Liver (tissue), 9 donors: ENCODE data around the gene SLC8A2. TPM values are rescaled to one million over a fixed set of nuclear protein-coding genes. Genes with fewer than 3 reads are reported as not detected.

Experiments used
- DNase-seq: peaks from one replicate; pipeline ENCODE4 v3.0.0-alpha.2; 2017; ENCODE audit warnings: low spot score
- H3K27ac ChIP-seq, 2 donors: one replicate each; pipeline ENCODE4 v1.7.0; 2013; ENCODE audit warnings: inconsistent platforms in 2 of 2, low read length in 2 of 2, control low read depth in 1 of 2, low read depth in 1 of 2, mild to moderate bottlenecking in 1 of 2
- H3K27me3 ChIP-seq, 4 donors: one replicate each; pipeline versions ENCODE4 v1.6.1 to v1.7.0; 2013; ENCODE audit warnings: low read length in 3 of 4, inconsistent platforms in 1 of 4, mild to moderate bottlenecking in 1 of 4, moderate library complexity in 1 of 4; ENCODE audit not compliant: control insufficient read depth in 4 of 4, insufficient read depth in 4 of 4
- H3K36me3 ChIP-seq, 4 donors: one replicate each; pipeline versions ENCODE4 v1.6.1 to v1.7.0; 2013; ENCODE audit warnings: low read length in 3 of 4, mild to moderate bottlenecking in 3 of 4, low read depth in 1 of 4, moderate library complexity in 1 of 4; ENCODE audit not compliant: control insufficient read depth in 4 of 4, insufficient read depth in 3 of 4
- H3K4me1 ChIP-seq, 4 donors: one replicate each; pipeline versions ENCODE4 v1.6.1 to v1.7.0; 2013; ENCODE audit warnings: low read length in 3 of 4, mild to moderate bottlenecking in 3 of 4, moderate library complexity in 1 of 4; ENCODE audit not compliant: control insufficient read depth in 4 of 4, insufficient read depth in 4 of 4
- H3K4me3 ChIP-seq, 3 donors: one replicate each; pipeline versions ENCODE4 v1.6.1 to v1.7.0; 2013; ENCODE audit warnings: low read length in 3 of 3, control low read depth in 1 of 3, low read depth in 1 of 3, mild to moderate bottlenecking in 1 of 3
- H3K9ac ChIP-seq, 2 donors: one replicate each; pipeline ENCODE4 v1.7.0; 2013; ENCODE audit warnings: low read length in 2 of 2, mild to moderate bottlenecking in 2 of 2, moderate library complexity in 2 of 2, control low read depth in 1 of 2, low read depth in 1 of 2
- H3K9me3 ChIP-seq, 4 donors: one replicate each; pipeline versions ENCODE4 v1.6.1 to v1.7.0; 2013; ENCODE audit warnings: low read length in 3 of 4; ENCODE audit not compliant: control insufficient read depth in 4 of 4
- CTCF ChIP-seq: fragments of 150-350 bp; IDR thresholded peaks from 2 replicates; pipeline ENCODE4 v1.5.1; 2017; ENCODE audit warnings: improper control_type of control experiment, low read depth, low read length; ENCODE audit not compliant: missing input control
- FOXA1 ChIP-seq: IDR thresholded peaks from 2 replicates; pipeline ENCODE4 v1.6.1; 2016; ENCODE audit warnings: antibody characterized with exemption
- FOXA2 ChIP-seq: IDR thresholded peaks from 2 replicates; pipeline ENCODE4 v1.6.1; 2016; ENCODE audit warnings: antibody characterized with exemption
- HNF4A ChIP-seq, 2 donors: conservative IDR thresholded peaks; 2 replicates each; pipeline ENCODE4 v1.6.1; 2016; ENCODE audit warnings: antibody characterized with exemption in 2 of 2, mild to moderate bottlenecking in 2 of 2
- HNF4G ChIP-seq: IDR thresholded peaks from 2 replicates; pipeline ENCODE4 v1.6.1; 2016; ENCODE audit warnings: antibody characterized with exemption
- JUND ChIP-seq, 2 donors: IDR thresholded peaks; 2 replicates each; pipeline ENCODE4 v1.6.1; 2016; ENCODE audit warnings: antibody characterized with exemption in 2 of 2
- MAX ChIP-seq: IDR thresholded peaks from 2 replicates; pipeline ENCODE4 v1.6.1; 2016; ENCODE audit warnings: antibody characterized with exemption
- RAD21 ChIP-seq, 2 donors: IDR thresholded peaks; 2 replicates each; pipeline ENCODE4 v1.6.1; 2016; ENCODE audit warnings: antibody characterized with exemption in 2 of 2, mild to moderate bottlenecking in 2 of 2
- REST ChIP-seq: IDR thresholded peaks from 2 replicates; pipeline ENCODE4 v1.6.1; 2016; ENCODE audit warnings: antibody characterized with exemption, mild to moderate bottlenecking
- RXRA ChIP-seq, 2 donors: IDR thresholded peaks; 2 replicates each; pipeline ENCODE4 v1.6.1; 2017 to 2018; ENCODE audit warnings: antibody characterized with exemption in 2 of 2, mild to moderate bottlenecking in 1 of 2
- SP1 ChIP-seq: IDR thresholded peaks from 2 replicates; pipeline ENCODE4 v1.6.1; 2018; ENCODE audit warnings: antibody characterized with exemption, mild to moderate bottlenecking
- YY1 ChIP-seq: IDR thresholded peaks from 2 replicates; pipeline ENCODE4 v1.6.1; 2016; ENCODE audit warnings: antibody characterized with exemption, mild to moderate bottlenecking
- ZBTB33 ChIP-seq: IDR thresholded peaks from 2 replicates; pipeline ENCODE4 v1.6.1; 2016; ENCODE audit warnings: antibody characterized with exemption
- WGBS: extraction: QIAGEN DNeasy Blood & Tissue Kit; methylation state at CpG from one replicate; pipeline ENCODE4 v1.1.7; 2013; 5-methylcytosine and 5-hydroxymethylcytosine counted together
- polyA plus RNA-seq, 2 donors: library from polyadenylated mRNA; stranded (reverse) in 1 of 2; unstranded in 1 of 2; fragments of 200-250 nt in 1 of 2; fragments of >200 nt in 1 of 2; fragmentation: Nextera tagmentation in 1 of 2; extraction: Ambion mirVana in 1 of 2; gene quantifications; one replicate each; pipeline versions ENCODE4 v1.2.1 to v1.2.3, GENCODE V29; 2013 to 2015
- total RNA-seq, 2 donors: library from RNA; depleted of rRNA; stranded (reverse); fragments of >200 nt; gene quantifications; one replicate each; pipeline ENCODE4 v1.2.3, GENCODE V29; 2014
- donor health status: healthy.
- donor health status: healthy.
- donor health status: healthy.
- donor health status: healthy.
- donor health status: healthy.

Gene SLC8A2
- total and polyA plus RNA-seq, 4 donors = 0.01 to 0.25 TPM; not detected in 2

- Histone ChIP-seq H3K9me3 (no peaks in the 10 kb centered on the region), H3K27ac (no peak overlapping the region), H3K36me3 (no peaks in the 10 kb centered on the region), H3K4me1 (no peaks in the 10 kb centered on the region), H3K4me3 (no peak overlapping the region), H3K27me3 (peaks cover 0 to 5% (median 4%) of the 10 kb centered on the region in 4 donors), H3K9ac (no peak overlapping the region)
- 33% methylated on average over 5 of the region's 5 CpGs for WGBS
- no peak for TF ChIP-seq JUND (IDR thresholded peaks at IDR 0.05)
- TF ChIP-seq MAX = no peak
- TF ChIP-seq RAD21 (IDR thresholded peaks at IDR 0.05) = no peak
- TF ChIP-seq FOXA1 = no peak
- TF ChIP-seq HNF4A (conservative IDR thresholded peaks at IDR 0.05) = no peak
- TF ChIP-seq FOXA2 = no peak
- TF ChIP-seq HNF4G = no peak
- no peak for TF ChIP-seq YY1
- no peak for DNase-seq
These were observed 32.9 kb downstream of the SLC8A2 start for GRCh38 chr19:47438793-47439220.

GRCh38 chr19:47437500-47437899 is 34.2 kb downstream of the SLC8A2 start:
- 36% methylated on average over 12 of the region's 12 CpGs for WGBS
- H3K9ac ChIP-seq = no peak overlapping the region
- no peaks in the 10 kb centered on the region for H3K4me1 ChIP-seq
- no peaks in the 10 kb centered on the region for H3K36me3 ChIP-seq
- H3K27me3 ChIP-seq = peaks cover 0 to 5% (median 0%) of the 10 kb centered on the region in 4 donors
- no peak for DNase-seq
- TF ChIP-seq ZBTB33 (no peak), RXRA (IDR thresholded peaks at IDR 0.05) (no peak), MAX (no peak), SP1 (no peak), REST (peak; percentile 96)
- no peaks in the 10 kb centered on the region for H3K9me3 ChIP-seq
- no peak overlapping the region for H3K27ac ChIP-seq
- no peak overlapping the region for H3K4me3 ChIP-seq

- Histone ChIP-seq H3K27ac (no peak overlapping the region), H3K4me3 (no peak overlapping the region), H3K36me3 (no peaks in the 10 kb centered on the region), H3K27me3 (peaks cover 0 to 5% (median 1%) of the 10 kb centered on the region in 4 donors), H3K4me1 (no peaks in the 10 kb centered on the region), H3K9ac (no peak overlapping the region), H3K9me3 (no peaks in the 10 kb centered on the region)
- DNase-seq = peak; percentile 90
- 30% methylated on average over 17 of the region's 17 CpGs for WGBS
- no peak for TF ChIP-seq HNF4A (conservative IDR thresholded peaks at IDR 0.05)
- TF ChIP-seq CTCF = peak; percentile 89
- peak; percentile 96 to 97 for TF ChIP-seq RAD21 (IDR thresholded peaks at IDR 0.05)
- peak in 1 of 2 donors; percentile 25 for TF ChIP-seq RXRA (IDR thresholded peaks at IDR 0.05)
These were observed 34.8 kb downstream of the SLC8A2 start for GRCh38 chr19:47436712-47437401.
